Type B pancreatic cell (in vitro differentiated cells): ENCODE measurements around the gene ADGRG3. TPM values are rescaled to one million over a fixed set of nuclear protein-coding genes. Genes with fewer than 3 reads are reported as not detected.

Experiments used
- DNase-seq: peaks from one replicate; pipeline ENCODE4 v3.0.0; 2021; ENCODE audit warnings: mixed read lengths; ENCODE audit not compliant: unreplicated experiment; ENCODE audit errors: extremely low spot score
- H3K27ac Mint-ChIP-seq: 2 replicates; pipeline ENCODE4 v1.8.0; 2021; ENCODE audit warnings: mild to moderate bottlenecking, mixed read lengths
- H3K27me3 Mint-ChIP-seq: 2 replicates; pipeline ENCODE4 v1.8.0; 2021; ENCODE audit warnings: mixed read lengths
- H3K36me3 Mint-ChIP-seq: 2 replicates; pipeline ENCODE4 v1.8.0; 2021; ENCODE audit warnings: mixed read lengths
- H3K4me1 Mint-ChIP-seq: one replicate; pipeline ENCODE4 v1.8.0; 2021; ENCODE audit warnings: mixed read lengths; ENCODE audit not compliant: unreplicated experiment
- H3K4me3 Mint-ChIP-seq: 2 replicates; pipeline ENCODE4 v1.8.0; 2021; ENCODE audit warnings: mild to moderate bottlenecking, mixed read lengths
- H3K9me3 Mint-ChIP-seq: 2 replicates; pipeline ENCODE4 v1.8.0; 2021; ENCODE audit warnings: mixed read lengths
- CTCF ChIP-seq: fragments of 200-600 bp; sonication (generic); conservative IDR thresholded peaks from 2 replicates; pipeline ENCODE4 v1.5.0; 2021; ENCODE audit warnings: antibody characterized with exemption, mild to moderate bottlenecking
- total RNA-seq: library from RNA; stranded (reverse); gene quantifications from 2 replicates; pipeline ENCODE4 v1.2.1, GENCODE V29; 2021; ENCODE audit warnings: low replicate concordance

The ADGRG3 gene
- total RNA-seq, 1 donor from 2014 or later, result not detected

GRCh38 chr16:57725151-57725550, 57.0 kb downstream of the ADGRG3 start:
- DNase-seq, result no peak
- Mint-ChIP-seq H3K27me3 (no peaks in the 10 kb centered on the region), H3K27ac (no peak overlapping the region), H3K36me3 (no peaks in the 10 kb centered on the region), H3K9me3 (no peaks in the 10 kb centered on the region), H3K4me1 (no peaks in the 10 kb centered on the region), H3K4me3 (no peak overlapping the region)
- no peak for TF ChIP-seq CTCF

DNA sequence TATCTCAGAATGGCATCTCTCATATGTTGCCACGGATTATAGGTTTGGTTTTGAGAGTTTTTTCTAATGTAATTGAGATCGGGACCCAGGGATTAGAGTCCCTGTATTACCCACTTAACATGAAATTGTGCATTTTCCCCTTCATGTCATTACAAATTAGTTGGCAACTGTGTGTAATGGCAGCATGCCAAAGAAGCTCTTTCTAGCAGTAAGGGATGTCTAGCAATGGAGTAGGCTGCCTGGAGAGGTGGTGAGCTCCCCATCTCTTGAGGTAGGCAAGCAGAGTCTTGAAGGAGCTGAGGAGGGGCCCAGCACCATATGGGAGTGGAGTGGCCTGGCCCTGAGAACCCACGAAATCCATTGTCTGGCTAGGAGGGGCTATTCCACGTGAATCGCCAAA, 57.4 kb downstream of the ADGRG3 start:
- no peak for TF ChIP-seq CTCF
- H3K27ac Mint-ChIP-seq, result no peak overlapping the region
- H3K27me3 Mint-ChIP-seq, result no peaks in the 10 kb centered on the region
- no peak overlapping the region for H3K4me3 Mint-ChIP-seq
- no peaks in the 10 kb centered on the region for H3K4me1 Mint-ChIP-seq
- DNase-seq, result no peak
- H3K9me3 Mint-ChIP-seq, result no peaks in the 10 kb centered on the region
- H3K36me3 Mint-ChIP-seq, result no peaks in the 10 kb centered on the region

DNA sequence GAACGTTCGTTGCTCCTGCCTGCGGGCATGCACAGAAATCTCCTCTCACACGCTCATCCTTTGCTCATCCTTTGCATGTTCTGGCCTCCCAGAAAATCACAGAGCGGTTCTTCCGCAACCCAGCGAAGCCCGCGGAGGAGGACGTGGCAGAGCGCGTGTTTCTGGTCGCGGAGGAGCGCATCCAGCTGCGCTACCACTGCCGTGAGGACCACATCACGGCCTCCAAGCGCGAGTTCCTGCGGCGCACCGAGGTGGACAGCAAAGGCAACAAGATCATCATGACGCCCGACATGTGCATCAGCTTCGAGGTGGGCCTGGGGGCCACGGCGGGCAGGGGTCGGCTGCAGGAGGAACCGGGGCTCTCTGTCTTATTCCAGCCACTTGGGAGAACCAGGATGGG, 57.9 kb downstream of the ADGRG3 start:
- no peak for DNase-seq
- no peaks in the 10 kb centered on the region for H3K4me1 Mint-ChIP-seq

GRCh38 chr16:57726433-57726947, 58.4 kb downstream of the ADGRG3 start:
- H3K4me1 Mint-ChIP-seq, result no peaks in the 10 kb centered on the region
- no peak for DNase-seq
- no peaks in the 10 kb centered on the region for H3K27me3 Mint-ChIP-seq

More for the DNA sequence above, 57.9 kb downstream of the ADGRG3 start:
- H3K36me3 Mint-ChIP-seq, result no peaks in the 10 kb centered on the region
- no peak for TF ChIP-seq CTCF
- H3K27ac Mint-ChIP-seq, result no peak overlapping the region
- no peaks in the 10 kb centered on the region for H3K27me3 Mint-ChIP-seq
- H3K4me3 Mint-ChIP-seq, result no peak overlapping the region
- H3K9me3 Mint-ChIP-seq, result no peaks in the 10 kb centered on the region

GRCh38 chr16:57727610-57728009, 59.5 kb downstream of the ADGRG3 start:
- Mint-ChIP-seq H3K27ac (no peak overlapping the region), H3K27me3 (no peaks in the 10 kb centered on the region), H3K36me3 (no peaks in the 10 kb centered on the region), H3K9me3 (no peaks in the 10 kb centered on the region), H3K4me1 (no peaks in the 10 kb centered on the region), H3K4me3 (no peak overlapping the region)
- no peak for DNase-seq
- no peak for TF ChIP-seq CTCF

More at GRCh38 chr16:57726433-57726947, 58.4 kb downstream of the ADGRG3 start:
- Mint-ChIP-seq H3K27ac (no peak overlapping the region), H3K9me3 (no peaks in the 10 kb centered on the region), H3K36me3 (no peaks in the 10 kb centered on the region), H3K4me3 (no peak overlapping the region)
- TF ChIP-seq CTCF, result no peak
